ENCODE data around the gene NCOA1. TPM values are rescaled to one million over a fixed set of nuclear protein-coding genes. Genes with fewer than 3 reads are reported as not detected.
"Not testable (repeated sequence)": the region's sequence is repeated elsewhere in the genome, so short reads cannot be mapped to it uniquely, and the experiment has no call there.

Gene NCOA1
- total RNA-seq, 1 donor from 2014 or later = 3.4 TPM

DNA sequence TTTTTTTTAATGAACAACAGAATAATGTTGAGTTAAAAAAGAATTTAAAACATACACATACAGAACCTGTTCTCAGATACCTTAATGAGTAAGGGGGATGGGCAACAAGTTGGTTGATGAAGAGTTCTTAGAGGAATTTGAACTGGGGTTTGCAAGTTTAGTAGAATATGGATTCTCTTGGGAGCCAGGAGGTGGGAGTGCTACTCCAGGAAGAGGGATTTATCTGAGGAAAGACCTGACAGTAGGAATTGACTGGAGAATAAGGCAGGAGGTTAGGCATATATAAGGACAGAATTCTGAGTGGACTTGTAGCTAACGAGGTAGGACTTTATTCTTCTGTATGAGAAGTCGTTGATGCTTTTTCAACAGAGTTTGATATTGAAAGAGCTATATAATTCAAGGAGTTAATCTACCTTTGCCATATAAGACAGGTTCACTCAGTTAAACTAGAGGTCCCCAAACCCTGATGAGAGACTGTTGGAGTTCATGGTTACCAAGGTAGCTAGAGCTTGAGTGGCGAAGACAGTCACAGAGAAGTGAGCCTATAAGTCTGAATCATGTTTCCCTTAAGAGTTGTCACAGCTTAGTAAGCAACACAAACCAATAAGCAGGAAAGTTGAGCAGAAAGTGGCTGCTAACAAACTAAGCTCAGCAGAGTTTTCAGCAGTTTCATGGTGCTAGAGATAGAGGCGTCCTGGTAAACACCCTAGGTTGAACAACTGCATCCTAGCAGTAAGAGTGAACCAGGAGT is 88.2 kb downstream of the NCOA1 start:
- Histone ChIP-seq H3K4me3 (ENCODE audit: low read depth, low read length) (no peak overlapping the region), H3K27me3 (ENCODE audit: control insufficient read depth, insufficient read depth, low read length) (no peaks in the 10 kb centered on the region), H3K36me3 (ENCODE audit: control insufficient read depth, insufficient read depth, low read length) (no peaks in the 10 kb centered on the region)
- FAIRE-seq (no peak), DNase-seq (ENCODE audit: low read depth) (no peak)
- TF ChIP-seq CTCF (IDR thresholded peaks at IDR 0.05; ENCODE audit: insufficient read depth, low read length, severe bottlenecking) = no peak

GRCh38 chr2:24580561-24580960 is 89.5 kb downstream of the NCOA1 start:
- Histone ChIP-seq H3K4me3 (ENCODE audit: low read depth, low read length) (no peak overlapping the region), H3K36me3 (ENCODE audit: control insufficient read depth, insufficient read depth, low read length) (no peaks in the 10 kb centered on the region), H3K27me3 (ENCODE audit: control insufficient read depth, insufficient read depth, low read length) (no peaks in the 10 kb centered on the region)
- FAIRE-seq = no peak
- no peak for TF ChIP-seq CTCF (IDR thresholded peaks at IDR 0.05; ENCODE audit: insufficient read depth, low read length, severe bottlenecking)
- DNase-seq (ENCODE audit: low read depth) = no peak

- not testable (repeated sequence) for FAIRE-seq; H3K36me3 ChIP-seq (ENCODE audit: control insufficient read depth, insufficient read depth, low read length); H3K27me3 ChIP-seq (ENCODE audit: control insufficient read depth, insufficient read depth, low read length); H3K4me3 ChIP-seq (ENCODE audit: low read depth, low read length); DNase-seq (ENCODE audit: low read depth)
Observed at GRCh38 chr2:24581971-24582370, 90.9 kb downstream of the NCOA1 start.

DNA sequence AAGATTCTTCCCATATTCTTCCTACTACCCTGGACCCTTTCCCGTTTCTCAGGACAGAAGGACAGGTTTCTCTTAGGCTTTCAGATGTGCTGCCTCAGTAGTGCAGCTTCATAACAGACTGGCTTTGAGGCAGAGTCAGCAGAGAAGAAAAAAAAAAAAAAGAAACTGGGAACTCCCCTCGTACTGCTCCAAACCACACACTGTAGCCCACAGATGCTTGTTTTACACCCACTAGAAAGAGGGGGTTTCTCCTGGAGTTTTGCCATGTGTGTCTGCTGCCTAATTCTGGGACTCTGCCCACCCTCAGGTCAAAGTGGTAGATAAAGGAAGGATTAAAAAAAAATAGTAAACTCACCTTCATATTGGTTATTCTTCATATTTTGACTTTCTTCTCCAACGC is 95.9 kb downstream of the NCOA1 start:
- no peak for FAIRE-seq
- Histone ChIP-seq H3K27me3 (ENCODE audit: control insufficient read depth, insufficient read depth, low read length) (no peaks in the 10 kb centered on the region), H3K36me3 (ENCODE audit: control insufficient read depth, insufficient read depth, low read length) (no peaks in the 10 kb centered on the region), H3K4me3 (ENCODE audit: low read depth, low read length) (no peak overlapping the region)
- DNase-seq (ENCODE audit: low read depth) = no peak
- no peak for TF ChIP-seq CTCF (IDR thresholded peaks at IDR 0.05; ENCODE audit: insufficient read depth, low read length, severe bottlenecking)

DNA sequence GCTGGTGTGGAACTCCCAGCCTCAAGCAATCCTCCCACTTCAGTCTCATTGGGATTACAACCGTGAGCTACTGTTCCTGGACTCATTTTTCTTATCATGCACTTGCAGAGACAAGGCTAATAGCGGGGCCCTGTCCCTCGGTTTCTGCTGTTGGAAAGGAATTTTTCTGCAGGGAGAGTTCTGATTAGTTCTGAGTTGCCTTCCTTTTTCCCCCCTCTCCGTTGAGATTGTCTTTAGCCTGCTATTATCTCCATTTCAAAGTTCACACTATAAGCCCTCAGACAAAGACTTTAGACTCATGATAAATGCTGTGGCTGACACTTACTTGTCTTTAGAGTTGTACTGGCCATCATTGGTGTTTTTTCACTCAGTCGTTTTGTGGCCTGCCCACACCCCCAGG is 97.2 kb downstream of the NCOA1 start:
- FAIRE-seq = no peak

More for the DNA sequence above, 97.2 kb downstream of the NCOA1 start:
- no peak overlapping the region for H3K4me3 ChIP-seq (ENCODE audit: low read depth, low read length)
- H3K36me3 ChIP-seq (ENCODE audit: control insufficient read depth, insufficient read depth, low read length) = no peaks in the 10 kb centered on the region
- no peaks in the 10 kb centered on the region for H3K27me3 ChIP-seq (ENCODE audit: control insufficient read depth, insufficient read depth, low read length)
- no peak for TF ChIP-seq CTCF (IDR thresholded peaks at IDR 0.05; ENCODE audit: insufficient read depth, low read length, severe bottlenecking)
- no peak for DNase-seq (ENCODE audit: low read depth)

Measured in bronchial epithelial cell (primary cell).